Ascending aorta (tissue), 2 donors: Measurements from ENCODE around the gene VPS16. TPM values are rescaled to one million over a fixed set of nuclear protein-coding genes. Genes with fewer than 3 reads are reported as not detected.

Experiments
- DNase-seq, 2 donors: peaks; one replicate each; pipeline ENCODE4 v3.0.0-alpha.2; 2019; ENCODE audit warnings: low spot score in 2 of 2
- H3K27ac ChIP-seq, 2 donors: fragments of 200-600 bp; sonication (generic); one replicate each; pipeline ENCODE4 v1.5.1; 2016 to 2017; ENCODE audit warnings: mild to moderate bottlenecking in 1 of 2
- H3K27me3 ChIP-seq: fragments of 200-600 bp; sonication (generic); one replicate; pipeline ENCODE4 v1.5.1; 2017
- H3K36me3 ChIP-seq, 2 donors: fragments of 200-600 bp; sonication (generic); one replicate each; pipeline ENCODE4 v1.5.1; 2016
- H3K4me1 ChIP-seq, 2 donors: fragments of 200-600 bp; sonication (generic); one replicate each; pipeline ENCODE4 v1.5.1; 2016 to 2017; ENCODE audit warnings: mild to moderate bottlenecking in 1 of 2
- H3K4me3 ChIP-seq, 2 donors: fragments of 200-600 bp; sonication (generic); one replicate each; pipeline ENCODE4 v1.5.1; 2016 to 2017; ENCODE audit warnings: mild to moderate bottlenecking in 1 of 2
- H3K9me3 ChIP-seq, 2 donors: fragments of 200-600 bp; sonication (generic); one replicate each; pipeline ENCODE4 v1.5.1; 2016
- intact Hi-C: fragments of 100-400 bp; cut with DNase I; formaldehyde crosslinking; loops from one replicate; pipeline ENCODE4 v1.15.1; 2023
- total RNA-seq: library from RNA; depleted of rRNA; stranded (reverse); fragments of >200 nt; gene quantifications from one replicate; pipeline ENCODE4 v1.1.0, GENCODE V29; 2016
- TF ChIP-seq, protein P1 (sequence below), 3 experiments: fragments of 200-600 bp in 2 of 3; fragments of 450-650 bp in 1 of 3; sonication (generic) in 2 of 3; IDR thresholded peaks; one replicate each; pipeline ENCODE4 v1.5.1; 2016 to 2019; ENCODE audit warnings: antibody characterized with exemption in 3 of 3, mild to moderate bottlenecking in 1 of 3, moderate library complexity in 1 of 3

Gene VPS16
- total RNA-seq, 1 donor from 2014 or later: 61.1 TPM

DNA sequence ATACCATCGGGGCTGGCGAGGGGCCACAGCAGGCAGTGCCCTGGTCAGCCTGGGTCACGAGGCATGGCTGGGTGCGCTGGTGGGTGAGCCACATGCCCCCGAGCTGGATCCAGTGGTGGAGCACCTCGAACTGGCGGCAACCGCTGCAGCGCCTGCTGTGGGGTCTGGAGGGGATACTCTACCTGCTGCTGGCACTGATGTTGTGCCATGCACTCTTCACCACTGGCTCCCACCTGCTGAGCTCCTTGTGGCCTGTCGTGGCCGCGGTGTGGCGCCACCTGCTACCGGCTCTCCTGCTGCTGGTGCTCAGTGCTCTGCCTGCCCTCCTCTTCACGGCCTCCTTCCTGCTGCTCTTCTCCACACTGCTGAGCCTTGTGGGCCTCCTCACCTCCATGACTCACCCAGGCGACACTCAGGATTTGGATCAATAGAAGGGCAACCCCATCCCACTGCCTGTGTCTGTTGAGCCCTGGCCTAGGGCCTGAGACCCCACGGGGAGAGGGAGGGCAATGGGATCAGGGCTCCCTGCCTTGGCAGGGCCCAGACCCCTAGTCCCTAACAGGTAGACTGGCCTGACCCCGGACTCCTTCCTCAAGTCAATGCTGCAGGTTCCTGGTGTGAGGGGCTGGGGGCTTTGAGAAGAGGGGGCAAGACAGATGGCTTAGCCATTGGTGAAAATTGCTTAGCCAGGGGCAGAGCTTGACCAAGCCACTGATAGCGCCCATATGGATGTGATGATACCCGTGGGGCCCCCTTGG is 23.8 kb upstream of the VPS16 start:
- no peak overlapping the region for H3K4me3 ChIP-seq
- TF ChIP-seq, protein P1, sequence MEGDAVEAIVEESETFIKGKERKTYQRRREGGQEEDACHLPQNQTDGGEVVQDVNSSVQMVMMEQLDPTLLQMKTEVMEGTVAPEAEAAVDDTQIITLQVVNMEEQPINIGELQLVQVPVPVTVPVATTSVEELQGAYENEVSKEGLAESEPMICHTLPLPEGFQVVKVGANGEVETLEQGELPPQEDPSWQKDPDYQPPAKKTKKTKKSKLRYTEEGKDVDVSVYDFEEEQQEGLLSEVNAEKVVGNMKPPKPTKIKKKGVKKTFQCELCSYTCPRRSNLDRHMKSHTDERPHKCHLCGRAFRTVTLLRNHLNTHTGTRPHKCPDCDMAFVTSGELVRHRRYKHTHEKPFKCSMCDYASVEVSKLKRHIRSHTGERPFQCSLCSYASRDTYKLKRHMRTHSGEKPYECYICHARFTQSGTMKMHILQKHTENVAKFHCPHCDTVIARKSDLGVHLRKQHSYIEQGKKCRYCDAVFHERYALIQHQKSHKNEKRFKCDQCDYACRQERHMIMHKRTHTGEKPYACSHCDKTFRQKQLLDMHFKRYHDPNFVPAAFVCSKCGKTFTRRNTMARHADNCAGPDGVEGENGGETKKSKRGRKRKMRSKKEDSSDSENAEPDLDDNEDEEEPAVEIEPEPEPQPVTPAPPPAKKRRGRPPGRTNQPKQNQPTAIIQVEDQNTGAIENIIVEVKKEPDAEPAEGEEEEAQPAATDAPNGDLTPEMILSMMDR (IDR thresholded peaks at IDR 0.05): no peak
- H3K27ac ChIP-seq: no peak overlapping the region
- DNase-seq: peak in 1 of 2 donors; percentile 59
- intact Hi-C loops: no loop called here
- peaks cover 0 to 10% of the 10 kb centered on the region in 2 donors for H3K9me3 ChIP-seq
- H3K27me3 ChIP-seq: peaks cover 13% of the 10 kb centered on the region
- no peaks in the 10 kb centered on the region for H3K4me1 ChIP-seq
- H3K36me3 ChIP-seq: no peaks in the 10 kb centered on the region

DNA sequence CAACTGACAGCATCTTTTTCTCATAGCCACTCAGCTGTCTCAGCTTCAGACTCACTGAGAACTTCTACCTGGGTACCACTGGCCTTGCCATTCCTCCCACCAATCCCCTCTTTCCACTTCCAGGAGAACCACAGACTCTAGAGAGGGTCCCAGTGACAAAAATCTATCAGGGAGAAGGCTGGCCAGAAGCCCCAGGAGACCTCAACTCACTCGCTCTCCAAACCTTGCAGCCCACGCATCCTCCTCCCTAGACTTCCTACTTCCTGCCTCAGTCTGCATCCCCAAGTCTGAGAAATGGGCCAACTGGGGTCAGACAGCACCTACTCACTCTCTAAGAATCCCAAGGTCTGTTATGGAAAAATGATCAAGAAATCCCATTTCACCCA is 23.2 kb upstream of the VPS16 start:
- intact Hi-C loops: no loop called here
- no peak for DNase-seq
- peaks cover 17% of the 10 kb centered on the region for H3K27me3 ChIP-seq
- no peaks in the 10 kb centered on the region for H3K36me3 ChIP-seq
- TF ChIP-seq, protein P1 (IDR thresholded peaks at IDR 0.05): no peak
- H3K9me3 ChIP-seq: peaks cover 0 to 5% of the 10 kb centered on the region in 2 donors
- no peak overlapping the region for H3K4me3 ChIP-seq
- H3K4me1 ChIP-seq: no peaks in the 10 kb centered on the region
- H3K27ac ChIP-seq: no peak overlapping the region

DNA sequence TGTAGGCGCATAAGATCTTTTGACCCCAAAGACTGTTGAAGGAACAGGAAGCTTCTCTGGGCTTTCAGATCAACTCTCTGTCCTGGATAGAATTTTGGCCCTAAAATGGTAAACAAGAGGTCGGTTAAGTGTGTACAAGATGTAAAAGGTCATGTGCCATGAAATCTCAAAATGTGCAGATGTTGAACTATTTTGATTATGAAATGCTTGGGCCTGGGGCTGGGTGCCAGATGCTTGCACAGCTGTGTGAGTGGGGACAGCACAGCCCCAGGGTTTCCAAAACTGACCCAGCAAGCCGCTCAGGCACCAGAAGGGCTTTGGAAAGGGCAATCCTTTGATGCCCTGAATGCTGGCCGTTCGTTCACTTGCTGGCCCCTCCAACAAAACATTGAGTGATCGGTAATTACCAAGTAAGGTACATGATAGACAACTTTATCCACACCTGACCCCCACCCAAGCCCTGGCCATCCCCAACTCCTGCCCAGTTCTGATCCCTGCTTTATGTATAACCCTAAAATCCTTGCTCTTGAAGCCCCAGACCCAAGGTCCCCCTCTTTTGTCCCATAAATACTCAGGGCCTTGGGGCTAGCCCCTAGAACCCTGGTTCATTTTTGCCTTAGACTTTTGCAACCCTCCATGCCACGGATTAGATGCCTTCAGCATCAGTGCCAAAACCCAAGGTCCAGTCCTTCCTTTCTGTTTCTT is 22.5 kb upstream of the VPS16 start:
- TF ChIP-seq, protein P1 (IDR thresholded peaks at IDR 0.05): no peak
- H3K4me3 ChIP-seq: no peak overlapping the region
- no peaks in the 10 kb centered on the region for H3K36me3 ChIP-seq
- H3K27me3 ChIP-seq: peaks cover 17% of the 10 kb centered on the region
- H3K27ac ChIP-seq: no peak overlapping the region
- no peaks in the 10 kb centered on the region for H3K4me1 ChIP-seq
- intact Hi-C loops: no loop called here
- no peaks in the 10 kb centered on the region for H3K9me3 ChIP-seq
- DNase-seq: peak in 1 of 2 donors; percentile 53

DNA sequence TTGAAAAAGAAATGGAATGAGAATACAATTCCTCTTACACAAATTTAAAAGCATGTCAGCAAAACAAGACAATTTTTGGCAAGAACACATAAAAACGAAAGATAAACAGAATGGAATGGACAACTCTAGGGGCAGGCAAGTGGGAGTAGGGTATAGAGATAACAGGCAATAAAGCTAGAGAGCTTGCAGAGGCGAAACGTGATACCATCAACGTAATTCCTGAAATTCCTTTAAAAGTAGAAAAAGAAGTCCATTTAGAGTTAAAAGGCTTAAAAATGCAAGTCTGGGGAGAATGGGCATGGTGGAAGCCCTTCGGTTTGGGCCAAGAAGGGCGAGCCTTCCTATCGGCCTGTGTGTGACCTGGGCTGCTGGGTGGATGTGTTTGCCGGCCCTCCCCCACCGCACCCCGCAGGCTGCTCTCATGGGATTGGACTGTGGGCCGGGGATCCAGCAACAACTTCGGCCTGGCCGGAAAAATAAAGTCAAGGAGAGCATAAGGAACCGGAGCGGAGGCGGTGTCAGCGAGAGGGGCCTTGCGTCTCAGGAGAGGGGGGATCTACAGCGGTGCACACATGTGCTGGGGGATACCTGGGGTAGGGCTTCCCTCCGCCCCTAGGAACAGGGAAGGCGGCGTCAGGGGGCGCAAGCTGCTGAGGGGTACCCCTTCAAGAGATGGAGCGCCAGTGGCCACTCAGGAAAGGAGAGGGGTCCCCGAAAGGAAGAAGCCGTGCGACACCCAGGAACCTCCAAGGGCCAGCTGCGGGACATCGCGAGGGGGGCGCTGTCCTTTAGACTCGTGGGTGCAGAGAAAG is 20.3 kb upstream of the VPS16 start:
- TF ChIP-seq, protein P1 (IDR thresholded peaks at IDR 0.05): no peak
- Histone ChIP-seq H3K27ac (no peak overlapping the region), H3K9me3 (no peaks in the 10 kb centered on the region), H3K4me1 (no peaks in the 10 kb centered on the region), H3K4me3 (peak overlapping the region in 1 of 2 donors; percentile 30), H3K36me3 (no peaks in the 10 kb centered on the region), H3K27me3 (peaks cover 17% of the 10 kb centered on the region)
- DNase-seq: peak in 1 of 2 donors; percentile 58
- intact Hi-C loops: no loop called here

DNA sequence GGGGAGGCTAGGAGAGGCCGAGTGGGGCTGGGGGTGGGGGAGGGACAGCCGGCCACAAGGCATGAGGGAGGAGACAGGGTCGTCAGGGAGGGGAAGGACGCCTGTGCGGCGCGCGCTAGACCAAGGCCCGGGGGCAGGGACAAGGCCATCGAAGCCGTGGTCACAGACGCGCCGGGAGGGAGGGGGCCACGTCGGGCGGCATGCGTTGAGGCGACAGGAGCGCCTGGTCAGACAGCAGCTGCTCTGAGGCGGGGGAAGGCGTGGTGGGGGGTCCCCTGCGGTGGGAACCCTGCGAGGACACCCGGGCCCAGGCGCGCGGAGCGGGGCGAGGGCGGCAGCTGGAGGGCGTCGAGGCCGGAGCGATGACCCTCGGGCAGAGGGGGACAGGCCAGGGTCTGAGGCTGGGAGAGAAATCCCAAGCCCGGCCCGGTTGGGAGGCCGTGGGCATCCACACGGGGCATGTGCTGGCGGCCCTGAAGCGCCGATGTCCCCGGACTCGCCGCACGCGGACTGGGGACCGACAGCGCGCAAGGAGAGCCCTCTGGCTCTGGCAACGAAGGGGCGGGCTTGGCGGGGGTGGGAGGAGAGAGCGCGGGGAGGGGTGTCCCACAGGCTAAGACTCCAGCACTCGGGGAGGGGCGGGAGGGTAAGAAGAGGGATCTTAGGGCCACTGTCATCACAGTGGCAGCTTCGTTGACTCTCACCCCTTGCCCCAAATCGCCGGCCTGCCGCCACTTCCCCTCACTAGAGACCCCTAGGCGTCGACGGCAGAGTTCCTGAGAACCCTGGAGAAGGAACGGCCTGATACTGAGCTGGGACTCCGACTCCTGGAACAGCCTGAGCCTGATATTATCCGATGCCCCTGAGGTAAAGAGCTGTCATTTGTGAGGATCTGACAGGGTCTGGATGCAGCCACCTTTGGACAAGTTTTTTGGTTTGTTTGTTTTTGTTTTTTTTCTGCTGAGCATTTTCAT is 19.4 kb upstream of the VPS16 start:
- Histone ChIP-seq H3K4me1 (no peaks in the 10 kb centered on the region), H3K4me3 (peak overlapping the region in 1 of 2 donors; percentile 30), H3K27ac (no peak overlapping the region), H3K9me3 (no peaks in the 10 kb centered on the region), H3K36me3 (no peaks in the 10 kb centered on the region), H3K27me3 (peaks cover 17% of the 10 kb centered on the region)
- intact Hi-C loops: no loop called here
- TF ChIP-seq, protein P1 (IDR thresholded peaks at IDR 0.05): no peak
- DNase-seq: peak in 1 of 2 donors; percentile 54
